Head of caudate nucleus (tissue), 42 donors: ENCODE data around the gene A4GALT.

Experiments used
- DNase-seq, 42 donors: peaks; one replicate each; pipeline versions ENCODE4 v3.0.0 to v3.0.0-alpha.2; 2020 to 2021; ENCODE audit warnings: mixed read lengths in 7 of 42
- intact Hi-C: fragments of 100-400 bp; cut with DNase I; formaldehyde crosslinking; loops from one replicate; pipeline ENCODE4 v1.15.0; 2022

Gene A4GALT

GRCh38 chr22:42643634-42644421 is 76.8 kb downstream of the A4GALT start:
- DNase-seq, result no peak
- intact Hi-C loops, result no loop called here

- DNase-seq, result no peak
- intact Hi-C loops, result no loop called here
Observed at GRCh38 chr22:42642806-42643633, 77.7 kb downstream of the A4GALT start.
